Liver (tissue), 9 donors: ENCODE measurements around the gene NOS2. TPM values are rescaled to one million over a fixed set of nuclear protein-coding genes. Genes with fewer than 3 reads are reported as not detected.
A peak's percentile ranks its signal among the peaks of the same experiment; 100 is the strongest.
"Not testable (repeated sequence)": the region's sequence is repeated elsewhere in the genome, so short reads cannot be mapped to it uniquely, and the experiment has no call there.

ENCODE experiments used
- DNase-seq: peaks from one replicate; pipeline ENCODE4 v3.0.0-alpha.2; 2017; ENCODE audit warnings: low spot score
- H3K27ac ChIP-seq, 2 donors: one replicate each; pipeline ENCODE4 v1.7.0; 2013; ENCODE audit warnings: inconsistent platforms in 2 of 2, low read length in 2 of 2, control low read depth in 1 of 2, low read depth in 1 of 2, mild to moderate bottlenecking in 1 of 2
- H3K27me3 ChIP-seq, 4 donors: one replicate each; pipeline versions ENCODE4 v1.6.1 to v1.7.0; 2013; ENCODE audit warnings: low read length in 3 of 4, inconsistent platforms in 1 of 4, mild to moderate bottlenecking in 1 of 4, moderate library complexity in 1 of 4; ENCODE audit not compliant: control insufficient read depth in 4 of 4, insufficient read depth in 4 of 4
- H3K36me3 ChIP-seq, 4 donors: one replicate each; pipeline versions ENCODE4 v1.6.1 to v1.7.0; 2013; ENCODE audit warnings: low read length in 3 of 4, mild to moderate bottlenecking in 3 of 4, low read depth in 1 of 4, moderate library complexity in 1 of 4; ENCODE audit not compliant: control insufficient read depth in 4 of 4, insufficient read depth in 3 of 4
- H3K4me1 ChIP-seq, 4 donors: one replicate each; pipeline versions ENCODE4 v1.6.1 to v1.7.0; 2013; ENCODE audit warnings: low read length in 3 of 4, mild to moderate bottlenecking in 3 of 4, moderate library complexity in 1 of 4; ENCODE audit not compliant: control insufficient read depth in 4 of 4, insufficient read depth in 4 of 4
- H3K4me3 ChIP-seq, 3 donors: one replicate each; pipeline versions ENCODE4 v1.6.1 to v1.7.0; 2013; ENCODE audit warnings: low read length in 3 of 3, control low read depth in 1 of 3, low read depth in 1 of 3, mild to moderate bottlenecking in 1 of 3
- H3K9ac ChIP-seq, 2 donors: one replicate each; pipeline ENCODE4 v1.7.0; 2013; ENCODE audit warnings: low read length in 2 of 2, mild to moderate bottlenecking in 2 of 2, moderate library complexity in 2 of 2, control low read depth in 1 of 2, low read depth in 1 of 2
- H3K9me3 ChIP-seq, 4 donors: one replicate each; pipeline versions ENCODE4 v1.6.1 to v1.7.0; 2013; ENCODE audit warnings: low read length in 3 of 4; ENCODE audit not compliant: control insufficient read depth in 4 of 4
- CTCF ChIP-seq: fragments of 150-350 bp; IDR thresholded peaks from 2 replicates; pipeline ENCODE4 v1.5.1; 2017; ENCODE audit warnings: improper control_type of control experiment, low read depth, low read length; ENCODE audit not compliant: missing input control
- EGR1 ChIP-seq, 2 donors: IDR thresholded peaks; 2 replicates each; pipeline ENCODE4 v1.6.1; 2016 to 2018; ENCODE audit warnings: antibody characterized with exemption in 2 of 2, low read depth in 2 of 2
- FOXA2 ChIP-seq: IDR thresholded peaks from 2 replicates; pipeline ENCODE4 v1.6.1; 2016; ENCODE audit warnings: antibody characterized with exemption
- GABPA ChIP-seq, 2 donors: IDR thresholded peaks in 1 of 2; conservative IDR thresholded peaks in 1 of 2; 2 replicates each; pipeline ENCODE4 v1.6.1; 2016; ENCODE audit warnings: antibody characterized with exemption in 2 of 2, mild to moderate bottlenecking in 1 of 2, moderate library complexity in 1 of 2
- HNF4A ChIP-seq, 2 donors: conservative IDR thresholded peaks; 2 replicates each; pipeline ENCODE4 v1.6.1; 2016; ENCODE audit warnings: antibody characterized with exemption in 2 of 2, mild to moderate bottlenecking in 2 of 2
- RXRA ChIP-seq, 2 donors: IDR thresholded peaks; 2 replicates each; pipeline ENCODE4 v1.6.1; 2017 to 2018; ENCODE audit warnings: antibody characterized with exemption in 2 of 2, mild to moderate bottlenecking in 1 of 2
- SP1 ChIP-seq: IDR thresholded peaks from 2 replicates; pipeline ENCODE4 v1.6.1; 2018; ENCODE audit warnings: antibody characterized with exemption, mild to moderate bottlenecking
- TAF1 ChIP-seq: conservative IDR thresholded peaks from 2 replicates; pipeline ENCODE4 v1.6.1; 2016; ENCODE audit warnings: antibody characterized with exemption, mild to moderate bottlenecking
- WGBS: extraction: QIAGEN DNeasy Blood & Tissue Kit; methylation state at CpG from one replicate; pipeline ENCODE4 v1.1.7; 2013; 5-methylcytosine and 5-hydroxymethylcytosine counted together
- polyA plus RNA-seq, 2 donors: library from polyadenylated mRNA; stranded (reverse) in 1 of 2; unstranded in 1 of 2; fragments of 200-250 nt in 1 of 2; fragments of >200 nt in 1 of 2; fragmentation: Nextera tagmentation in 1 of 2; extraction: Ambion mirVana in 1 of 2; gene quantifications; one replicate each; pipeline versions ENCODE4 v1.2.1 to v1.2.3, GENCODE V29; 2013 to 2015
- total RNA-seq, 2 donors: library from RNA; depleted of rRNA; stranded (reverse); fragments of >200 nt; gene quantifications; one replicate each; pipeline ENCODE4 v1.2.3, GENCODE V29; 2014
- donor health status: healthy.
- donor health status: healthy.
- donor health status: healthy.
- donor health status: healthy.
- donor health status: healthy.

The NOS2 gene
- total and polyA plus RNA-seq, 4 donors, result under 0.01 to 0.01 TPM; not detected in 2

DNA sequence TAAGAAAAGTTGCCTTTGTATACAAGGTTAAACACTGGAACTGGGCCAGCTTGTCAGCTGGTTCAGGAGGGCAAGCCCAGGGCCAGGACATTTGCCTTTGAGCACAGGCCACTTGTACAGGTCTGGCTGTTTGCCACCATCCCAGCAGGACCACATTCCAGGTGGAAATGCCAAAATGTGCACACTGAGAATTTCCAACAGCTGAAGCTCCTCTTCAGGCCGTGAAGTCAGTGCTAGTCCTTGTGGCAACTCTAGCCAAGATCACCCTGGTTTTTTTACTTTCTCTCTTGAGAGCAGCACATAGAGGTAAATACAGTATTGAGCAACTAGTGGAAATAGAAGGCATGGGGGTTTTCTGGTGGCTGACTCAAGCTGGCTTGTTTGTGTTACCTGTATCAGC, 29.6 kb upstream of the NOS2 start:
- H3K4me1 ChIP-seq, result peaks cover 4 to 19% (median 13%) of the 10 kb centered on the region in 4 donors
- not testable (repeated sequence) for DNase-seq, H3K9ac ChIP-seq, H3K27ac ChIP-seq, H3K9me3 ChIP-seq, H3K36me3 ChIP-seq, H3K27me3 ChIP-seq, H3K4me3 ChIP-seq
- 17% methylated on average over 1 of the region's 1 CpG for WGBS
- peak; percentile 27 for TF ChIP-seq SP1
- peak; percentile 35 to 50 for TF ChIP-seq RXRA (IDR thresholded peaks at IDR 0.05)
- peak; percentile 28 to 44 for TF ChIP-seq HNF4A (conservative IDR thresholded peaks at IDR 0.05)

- H3K27me3 ChIP-seq, H3K4me3 ChIP-seq, H3K9ac ChIP-seq, H3K27ac ChIP-seq, DNase-seq, H3K9me3 ChIP-seq, H3K36me3 ChIP-seq: not testable (repeated sequence)
- H3K4me1 ChIP-seq, result peaks cover 4 to 19% (median 13%) of the 10 kb centered on the region in 4 donors
- no CpG with 5 or more reads among the region's 2 CpGs for WGBS
These were observed 28.9 kb upstream of the NOS2 start for GRCh38 chr17:27829143-27829711.

DNA sequence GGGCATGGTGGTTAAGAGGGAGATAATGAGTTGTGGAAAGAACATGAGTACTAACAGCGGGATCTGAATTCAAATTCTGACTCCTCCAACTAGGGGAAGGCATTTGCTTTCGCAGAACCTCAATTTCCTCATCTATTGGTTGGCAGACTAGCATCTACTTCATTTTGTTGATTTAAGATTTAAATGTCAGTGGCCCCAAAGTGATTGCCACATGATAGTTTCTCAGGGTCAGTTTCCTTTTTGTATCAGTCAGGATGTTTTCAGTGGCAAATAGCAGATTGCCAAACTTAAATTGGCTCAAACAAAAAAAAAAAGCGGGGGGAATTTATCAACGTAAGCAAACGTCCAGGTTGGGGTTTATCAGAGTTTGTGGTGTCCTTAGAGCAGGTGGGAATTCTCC, 25.1 kb upstream of the NOS2 start:
- Histone ChIP-seq H3K9me3 (peaks cover 0 to 4% (median 0%) of the 10 kb centered on the region in 4 donors), H3K36me3 (no peaks in the 10 kb centered on the region), H3K4me3 (no peak overlapping the region), H3K4me1 (peaks cover 0 to 11% (median 5%) of the 10 kb centered on the region in 4 donors), H3K9ac (no peak overlapping the region), H3K27me3 (no peaks in the 10 kb centered on the region), H3K27ac (no peak overlapping the region)
- 40% methylated on average over 5 of the region's 5 CpGs for WGBS
- DNase-seq, result no peak
- TF ChIP-seq CTCF (no peak), FOXA2 (peak; percentile 22), HNF4A (conservative IDR thresholded peaks at IDR 0.05) (peak; percentile 54 to 62), RXRA (IDR thresholded peaks at IDR 0.05) (peak; percentile 67 to 76)

GRCh38 chr17:27824745-27825144, 24.4 kb upstream of the NOS2 start:
- Histone ChIP-seq H3K9ac (no peak overlapping the region), H3K4me1 (peaks cover 0 to 11% (median 5%) of the 10 kb centered on the region in 4 donors), H3K9me3 (peaks cover 0 to 4% (median 0%) of the 10 kb centered on the region in 4 donors), H3K36me3 (no peaks in the 10 kb centered on the region), H3K27ac (no peak overlapping the region), H3K4me3 (no peak overlapping the region), H3K27me3 (no peaks in the 10 kb centered on the region)
- DNase-seq, result no peak
- TF ChIP-seq SP1 (no peak), GABPA (IDR thresholded peaks at IDR 0.05 in 1 of 2, conservative IDR thresholded peaks at IDR 0.05 in 1 of 2) (no peak), EGR1 (IDR thresholded peaks at IDR 0.05; ENCODE audit: low read depth in 2 of 2) (no peak), TAF1 (no peak)
- WGBS, result 87% methylated on average over 4 of the region's 4 CpGs
